H1 (cell line): Measurements from ENCODE around the gene PCNA. TPM values are rescaled to one million over a fixed set of nuclear protein-coding genes. Genes with fewer than 3 reads are reported as not detected.

Source experiments
- CTCF ChIA-PET: fragments of 300-600 bp; sonication (Branson Sonifier 250); formaldehyde crosslinking; loops from one replicate; lab custom pipeline; 2021; ENCODE audit not compliant: partially characterized antibody; lab: Charles Lee
- POLR2A ChIA-PET: fragments of 300-600 bp; sonication (Branson Sonifier 250); formaldehyde crosslinking; loops from one replicate; lab custom pipeline; 2021; ENCODE audit warnings: inconsistent platforms; ENCODE audit not compliant: partially characterized antibody; lab: Charles Lee
- DNase-seq, 2 experiments: peaks; one replicate each; pipeline versions ENCODE4 v3.0.0 to v3.0.0-alpha.2; 2010 to 2022; ENCODE audit warnings: low spot score in 2 of 2, low read depth in 1 of 2, mixed read lengths in 1 of 2
- FAIRE-seq: peaks from 2 replicates; lab custom pipeline; 2011; peaks lifted over from hg19 to GRCh38; lab: Jason Lieb, UNC
- H2AFZ ChIP-seq: 2 replicates; pipeline ENCODE4 v1.8.1; 2012; ENCODE audit warnings: low read length, inconsistent platforms
- H2AK5ac ChIP-seq: 2 replicates; pipeline ENCODE4 v1.6.1; 2013; ENCODE audit warnings: low read depth, low read length
- H2BK120ac ChIP-seq: replicated peaks from 2 replicates; pipeline ENCODE3; 2013; ENCODE audit warnings: low read depth, low read length, inconsistent platforms
- H2BK12ac ChIP-seq: 2 replicates; pipeline ENCODE4 v1.6.1; 2013; ENCODE audit warnings: low read depth, low read length
- H2BK15ac ChIP-seq: 2 replicates; pipeline ENCODE4 v1.6.1; 2013; ENCODE audit warnings: low read length
- H2BK20ac ChIP-seq: 2 replicates; pipeline ENCODE4 v1.6.1; 2013; ENCODE audit warnings: low read length
- H2BK5ac ChIP-seq: 2 replicates; pipeline ENCODE4 v1.6.1; 2013; ENCODE audit warnings: low read depth, low read length
- H3K14ac ChIP-seq: 2 replicates; pipeline ENCODE4 v1.6.1; 2013; ENCODE audit warnings: inconsistent platforms; ENCODE audit not compliant: insufficient read length
- H3K18ac ChIP-seq: 2 replicates; pipeline ENCODE4 v1.6.1; 2013; ENCODE audit warnings: low read length; ENCODE audit errors: extremely low read depth
- H3K23ac ChIP-seq: 2 replicates; pipeline ENCODE4 v1.6.1; 2013; ENCODE audit warnings: inconsistent platforms; ENCODE audit not compliant: insufficient read length
- H3K23me2 ChIP-seq: 2 replicates; pipeline ENCODE4 v1.6.1; 2013; ENCODE audit warnings: low read depth, low read length
- H3K27ac ChIP-seq: 2 replicates; pipeline ENCODE4 v1.6.1; 2011; ENCODE audit warnings: low read depth, low read length, inconsistent platforms
- H3K27me3 ChIP-seq, 4 experiments: replicated peaks in 1 of 4; 1 replicate in 1 of 4; 2 replicates in 3 of 4; pipeline versions ENCODE4 v1.6.1 to v1.8.1; 2011 to 2013; ENCODE audit warnings: low read length in 3 of 4, mild to moderate bottlenecking in 3 of 4, inconsistent platforms in 2 of 4, mixed read lengths in 2 of 4, moderate library complexity in 1 of 4; ENCODE audit not compliant: control insufficient read depth in 3 of 4, insufficient read depth in 3 of 4; ENCODE audit errors: extremely low read depth in 1 of 4
- H3K36me3 ChIP-seq, 4 experiments: 2 replicates each; pipeline versions ENCODE4 v1.6.1 to v1.8.1; 2011 to 2013; ENCODE audit warnings: mild to moderate bottlenecking in 4 of 4, low read length in 3 of 4, moderate library complexity in 2 of 4, control low read depth in 1 of 4, inconsistent platforms in 1 of 4; ENCODE audit not compliant: insufficient read depth in 4 of 4, control insufficient read depth in 2 of 4
- H3K4ac ChIP-seq: replicated peaks from 2 replicates; pipeline ENCODE3; 2013; ENCODE audit warnings: low read length, low read depth, mixed read lengths, inconsistent platforms; ENCODE audit not compliant: insufficient read length
- H3K4me1 ChIP-seq, 4 experiments: replicated peaks in 1 of 4; 1 replicate in 1 of 4; 2 replicates in 3 of 4; pipeline versions ENCODE4 v1.6.1 to v1.8.1; 2011 to 2013; ENCODE audit warnings: low read length in 3 of 4, inconsistent platforms in 2 of 4, mixed read lengths in 1 of 4; ENCODE audit not compliant: insufficient read depth in 4 of 4, control insufficient read depth in 3 of 4
- H3K4me2 ChIP-seq, 2 experiments: 2 replicates each; pipeline versions ENCODE4 v1.6.1 to v1.8.1; 2011 to 2013; ENCODE audit warnings: low read depth in 2 of 2, low read length in 2 of 2, control low read depth in 1 of 2, inconsistent platforms in 1 of 2, mild to moderate bottlenecking in 1 of 2; ENCODE audit not compliant: insufficient read depth in 1 of 2
- H3K4me3 ChIP-seq, 4 experiments: fragments of 200-600, 300-600 bp in 1 of 4; sonication (generic), shearing (Covaris generic), sonication (Bioruptor Twin) in 1 of 4; 2 replicates each; pipeline versions ENCODE4 v1.5.1 to v1.8.1; 2011 to 2016; ENCODE audit warnings: low read length in 4 of 4, low read depth in 3 of 4, control low read depth in 2 of 4, inconsistent platforms in 2 of 4, mild to moderate bottlenecking in 2 of 4, mixed read lengths in 1 of 4, moderate library complexity in 1 of 4; ENCODE audit not compliant: insufficient read depth in 2 of 4; ENCODE audit errors: extremely low read depth in 1 of 4
- H3K56ac ChIP-seq: replicated peaks from 2 replicates; pipeline ENCODE3; 2013; ENCODE audit warnings: low read depth, mild to moderate bottlenecking, mixed read lengths, low read length, inconsistent platforms; ENCODE audit not compliant: insufficient read length
- H3K79me1 ChIP-seq: 2 replicates; pipeline ENCODE4 v1.6.1; 2013; ENCODE audit warnings: low read depth, low read length, control low read depth
- H3K79me2 ChIP-seq, 2 experiments: 2 replicates each; pipeline versions ENCODE4 v1.6.1 to v1.8.1; 2012 to 2013; ENCODE audit warnings: low read length in 2 of 2, mild to moderate bottlenecking in 2 of 2, inconsistent platforms in 1 of 2; ENCODE audit not compliant: insufficient read depth in 2 of 2, control insufficient read depth in 1 of 2
- H3K9ac ChIP-seq, 4 experiments: replicated peaks in 1 of 4; 1 replicate in 1 of 4; 2 replicates in 3 of 4; pipeline versions ENCODE4 v1.6.1 to v1.8.1; 2011 to 2013; ENCODE audit warnings: low read depth in 3 of 4, low read length in 3 of 4, control low read depth in 2 of 4, mild to moderate bottlenecking in 2 of 4, moderate library complexity in 2 of 4, inconsistent platforms in 1 of 4; ENCODE audit errors: extremely low read depth in 1 of 4
- H3K9me3 ChIP-seq, 2 experiments: 2 replicates each; pipeline versions ENCODE4 v1.6.1 to v1.8.1; 2012 to 2013; ENCODE audit warnings: mild to moderate bottlenecking in 2 of 2, moderate library complexity in 2 of 2, control low read depth in 1 of 2, inconsistent platforms in 1 of 2, low read depth in 1 of 2, low read length in 1 of 2, mixed read lengths in 1 of 2; ENCODE audit not compliant: insufficient read depth in 2 of 2
- H4K20me1 ChIP-seq, 2 experiments: replicated peaks in 1 of 2; 2 replicates each; pipeline versions ENCODE3 to v1.8.1; 2011 to 2013; ENCODE audit warnings: inconsistent platforms in 2 of 2, low read length in 2 of 2, mild to moderate bottlenecking in 1 of 2; ENCODE audit not compliant: insufficient read depth in 2 of 2, control insufficient read depth in 1 of 2
- H4K5ac ChIP-seq: 2 replicates; pipeline ENCODE4 v1.6.1; 2013; ENCODE audit warnings: low read length, low read depth, mixed read lengths, inconsistent platforms; ENCODE audit not compliant: insufficient read length
- H4K8ac ChIP-seq: 2 replicates; pipeline ENCODE4 v1.8.0; 2013; ENCODE audit warnings: mild to moderate bottlenecking, moderate library complexity, low read length, inconsistent platforms; ENCODE audit not compliant: insufficient read depth; ENCODE audit errors: extremely low read depth
- H4K91ac ChIP-seq: replicated peaks from 2 replicates; pipeline ENCODE3; 2013; ENCODE audit warnings: low read length, mixed read lengths, inconsistent platforms; ENCODE audit not compliant: insufficient read length
- USF2 ChIP-seq: IDR thresholded peaks from 2 replicates; pipeline ENCODE4 v1.6.1; 2011; ENCODE audit warnings: low read length, improper control_type of control experiment
- WGBS, 2 experiments: shearing (Covaris generic) in 1 of 2; methylation state at CpG; one replicate each; pipeline versions ENCODE4 v1.1.6 to v1.1.7; 2013 to 2015; ENCODE audit warnings: low lambda C conversion rate in 2 of 2, mixed read lengths in 2 of 2, inconsistent platforms in 1 of 2, low coverage in 1 of 2, missing lambda C conversion rate in 1 of 2; ENCODE audit not compliant: insufficient replicate concordance in 2 of 2, insufficient coverage in 1 of 2, insufficient read length in 1 of 2; ENCODE audit errors: extremely low coverage in 1 of 2, missing lambda C conversion rate in 1 of 2; 5-methylcytosine and 5-hydroxymethylcytosine counted together
- polyA plus RNA-seq, 7 experiments: library from polyadenylated mRNA; depleted of rRNA in 3 of 7; stranded (reverse) in 5 of 7; unstranded in 2 of 7; fragments of >200 nt in 5 of 7; fragments of 200-250 nt in 2 of 7; gene quantifications; 1 replicate in 5 of 7; 2 replicates in 1 of 7; 4 replicates in 1 of 7; pipeline versions ENCODE4 v1.2.1 to v1.2.3, GENCODE V29; 2011 to 2013; ENCODE audit warnings: missing spikeins in 2 of 7, mixed read lengths in 2 of 7
- total RNA-seq: library from RNA; stranded (reverse); fragmentation: NEBNext Ultra II Directional; extraction: Animal tissue kit (Norgen Biotek cat#: 25700); gene quantifications from 2 replicates; pipeline ENCODE4 v1.2.1, GENCODE V29; 2021

The PCNA gene
- total and polyA plus RNA-seq, 2 of the 8 experiments (the other 6 are each of a cell fraction or from before 2014, with no cell fraction given) = 290 to 737 TPM

GRCh38 chr20:5070081-5070480, 49.7 kb downstream of the PCNA start:
- no peak overlapping the region for H3K27ac ChIP-seq
- no peaks in the 10 kb centered on the region for H3K27me3 ChIP-seq
- ChIA-PET POLR2A (no interaction called here), CTCF (interaction anchor here (1.8 kb wide), 1 partner anchor 13 kb away, joined by 9 read pairs; no protein-coding TSS in a partner anchor)
- WGBS, 2 experiments = 93% methylated on average over 7 of the region's 7 CpGs; no CpG with 5 or more reads in 1 of the 2 experiments
- H3K18ac ChIP-seq = no peak overlapping the region
- H2BK5ac ChIP-seq = no peak overlapping the region
- H3K79me2 ChIP-seq = no peaks in the 10 kb centered on the region
- H2BK120ac ChIP-seq = no peak overlapping the region
- no peak overlapping the region for H3K4ac ChIP-seq
- no peak overlapping the region for H3K4me3 ChIP-seq
- no peak overlapping the region for H3K56ac ChIP-seq
- FAIRE-seq = no peak
- H2AFZ ChIP-seq = no peak overlapping the region
- H4K91ac ChIP-seq = no peak overlapping the region
- H2BK15ac ChIP-seq = no peak overlapping the region
- no peak overlapping the region for H4K8ac ChIP-seq
- DNase-seq = no peak
- no peak overlapping the region for H3K14ac ChIP-seq
- H2AK5ac ChIP-seq = no peak overlapping the region
- no peaks in the 10 kb centered on the region for H3K79me1 ChIP-seq
- H2BK12ac ChIP-seq = no peak overlapping the region
- no peak overlapping the region for H4K5ac ChIP-seq
- no peaks in the 10 kb centered on the region for H4K20me1 ChIP-seq
- H3K9me3 ChIP-seq = no peaks in the 10 kb centered on the region
- H3K9ac ChIP-seq = no peak overlapping the region
- H3K4me2 ChIP-seq = no peak overlapping the region
- no peak for TF ChIP-seq USF2
- no peak overlapping the region for H2BK20ac ChIP-seq
- H3K23me2 ChIP-seq = no peaks in the 10 kb centered on the region
- H3K36me3 ChIP-seq = no peaks in the 10 kb centered on the region
- no peak overlapping the region for H3K23ac ChIP-seq
- H3K4me1 ChIP-seq = peaks cover 0 to 7% (median 2%) of the 10 kb centered on the region in 4 experiments; a peak in 4 of 7 replicates
